ENCODE results near the gene EHMT2.

DNA sequence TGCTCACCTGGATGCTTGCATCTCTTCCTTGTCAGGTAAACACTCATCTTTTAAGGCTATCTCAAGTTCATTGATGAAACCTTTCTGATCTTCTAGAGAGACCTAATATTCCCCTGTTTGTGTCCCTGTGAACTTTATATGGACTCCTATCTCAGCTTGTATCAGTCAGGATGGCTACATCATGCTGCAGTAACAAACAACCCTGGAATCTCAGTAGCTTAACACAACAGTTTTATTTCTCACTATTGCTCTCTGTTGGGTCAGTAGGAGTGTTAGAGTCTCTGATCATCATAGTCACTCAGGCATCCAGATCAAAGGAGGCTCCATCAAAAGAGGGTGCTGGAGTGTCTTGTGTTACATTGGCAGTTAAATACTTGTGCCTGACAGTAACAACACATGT, 17.9 kb upstream of the EHMT2 start:
- no peak for TF ChIP-seq RAD21 (IDR thresholded peaks at IDR 0.05; ENCODE audit: low read length)
- no peak for TF ChIP-seq FOS (IDR thresholded peaks at IDR 0.05; ENCODE audit: low read depth, low read length)
- no peak for TF ChIP-seq POLR2A (IDR thresholded peaks at IDR 0.05; ENCODE audit: low read depth, low read length)
- TF ChIP-seq, protein P1, sequence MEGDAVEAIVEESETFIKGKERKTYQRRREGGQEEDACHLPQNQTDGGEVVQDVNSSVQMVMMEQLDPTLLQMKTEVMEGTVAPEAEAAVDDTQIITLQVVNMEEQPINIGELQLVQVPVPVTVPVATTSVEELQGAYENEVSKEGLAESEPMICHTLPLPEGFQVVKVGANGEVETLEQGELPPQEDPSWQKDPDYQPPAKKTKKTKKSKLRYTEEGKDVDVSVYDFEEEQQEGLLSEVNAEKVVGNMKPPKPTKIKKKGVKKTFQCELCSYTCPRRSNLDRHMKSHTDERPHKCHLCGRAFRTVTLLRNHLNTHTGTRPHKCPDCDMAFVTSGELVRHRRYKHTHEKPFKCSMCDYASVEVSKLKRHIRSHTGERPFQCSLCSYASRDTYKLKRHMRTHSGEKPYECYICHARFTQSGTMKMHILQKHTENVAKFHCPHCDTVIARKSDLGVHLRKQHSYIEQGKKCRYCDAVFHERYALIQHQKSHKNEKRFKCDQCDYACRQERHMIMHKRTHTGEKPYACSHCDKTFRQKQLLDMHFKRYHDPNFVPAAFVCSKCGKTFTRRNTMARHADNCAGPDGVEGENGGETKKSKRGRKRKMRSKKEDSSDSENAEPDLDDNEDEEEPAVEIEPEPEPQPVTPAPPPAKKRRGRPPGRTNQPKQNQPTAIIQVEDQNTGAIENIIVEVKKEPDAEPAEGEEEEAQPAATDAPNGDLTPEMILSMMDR (conservative IDR thresholded peaks at IDR 0.05; ENCODE audit: low read depth, low read length), result no peak
- TF ChIP-seq MXI1 (IDR thresholded peaks at IDR 0.05; ENCODE audit: borderline replicate concordance, low read depth, low read length), result no peak
- TF ChIP-seq BHLHE40 (IDR thresholded peaks at IDR 0.05; ENCODE audit: low read depth, low read length), result no peak
- TF ChIP-seq, protein P2, sequence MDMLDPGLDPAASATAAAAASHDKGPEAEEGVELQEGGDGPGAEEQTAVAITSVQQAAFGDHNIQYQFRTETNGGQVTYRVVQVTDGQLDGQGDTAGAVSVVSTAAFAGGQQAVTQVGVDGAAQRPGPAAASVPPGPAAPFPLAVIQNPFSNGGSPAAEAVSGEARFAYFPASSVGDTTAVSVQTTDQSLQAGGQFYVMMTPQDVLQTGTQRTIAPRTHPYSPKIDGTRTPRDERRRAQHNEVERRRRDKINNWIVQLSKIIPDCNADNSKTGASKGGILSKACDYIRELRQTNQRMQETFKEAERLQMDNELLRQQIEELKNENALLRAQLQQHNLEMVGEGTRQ (IDR thresholded peaks at IDR 0.05; ENCODE audit: low read depth, low read length), result no peak
- TF ChIP-seq SMC3 (IDR thresholded peaks at IDR 0.05; ENCODE audit: low read depth, low read length), result no peak
